Stomach (tissue), 9 donors: ENCODE measurements around the gene P2RX7. TPM values are rescaled to one million over a fixed set of nuclear protein-coding genes. Genes with fewer than 3 reads are reported as not detected.
A peak's percentile ranks its signal among the peaks of the same experiment; 100 is the strongest.

ENCODE experiments used
- DNase-seq, 2 donors: peaks; one replicate each; pipeline versions ENCODE4 v3.0.0 to v3.0.0-alpha.2; 2013 to 2019
- H3K27ac ChIP-seq, 5 donors: fragments of 200-600 bp in 4 of 5; sonication (generic) in 4 of 5; one replicate each; pipeline ENCODE4 v1.5.1; 2013 to 2019; ENCODE audit warnings: mild to moderate bottlenecking in 1 of 5, moderate library complexity in 1 of 5
- H3K27me3 ChIP-seq, 3 donors: fragments of 200-600 bp; sonication (generic); one replicate each; pipeline ENCODE4 v1.5.1; 2017 to 2019; ENCODE audit warnings: mixed run types in 1 of 3
- H3K36me3 ChIP-seq, 4 donors: fragments of 200-600 bp; sonication (generic); 1 replicate in 3 of 4; 2 replicates in 1 of 4; pipeline ENCODE4 v1.5.1; 2016 to 2019
- H3K4me1 ChIP-seq, 4 donors: fragments of 200-600 bp; sonication (generic); one replicate each; pipeline ENCODE4 v1.5.1; 2016 to 2019
- H3K4me3 ChIP-seq, 4 donors: fragments of 200-600 bp; sonication (generic) in 3 of 4; one replicate each; pipeline ENCODE4 v1.5.1; 2016 to 2019; ENCODE audit warnings: mild to moderate bottlenecking in 1 of 4
- H3K9me3 ChIP-seq, 4 donors: fragments of 200-600 bp; sonication (generic); one replicate each; pipeline ENCODE4 v1.5.1; 2016 to 2019
- EP300 ChIP-seq: sonication (generic); formaldehyde crosslinking; IDR thresholded peaks from one replicate; pipeline ENCODE4 v1.6.1; 2017; ENCODE audit warnings: antibody characterized with exemption
- POLR2A ChIP-seq, 4 donors: fragments of 450-650 bp; IDR thresholded peaks; one replicate each; pipeline ENCODE4 v1.6.1; 2016; ENCODE audit warnings: antibody characterized with exemption in 4 of 4, control low read depth in 2 of 4, mild to moderate bottlenecking in 1 of 4, moderate library complexity in 1 of 4
- POLR2AphosphoS5 ChIP-seq, 3 donors: sonication (generic); formaldehyde crosslinking; IDR thresholded peaks; one replicate each; pipeline ENCODE4 v1.6.1; 2016; ENCODE audit warnings: antibody characterized with exemption in 3 of 3
- WGBS, 5 donors: extraction: QIAGEN DNeasy Blood & Tissue Kit in 3 of 5; methylation state at CpG; one replicate each; pipeline versions ENCODE4 v1.1.5 to v1.1.7; 2013 to 2018; 5-methylcytosine and 5-hydroxymethylcytosine counted together
- intact Hi-C: fragments of 100-400 bp; cut with DNase I; formaldehyde crosslinking; loops from one replicate; pipeline ENCODE4 v1.15.1; 2023; ENCODE audit warnings: low total_unique reads
- polyA plus RNA-seq, 3 donors: library from polyadenylated mRNA; stranded (reverse); fragments of 200-250 nt; gene quantifications; one replicate each; pipeline ENCODE4 v1.2.3, GENCODE V29; 2013
- total RNA-seq, 5 donors: library from RNA; depleted of rRNA; stranded (reverse); fragments of >200 nt; gene quantifications; one replicate each; pipeline versions ENCODE4 v1.1.0 to v1.2.3, GENCODE V29; 2014 to 2016
- TF ChIP-seq, protein P1 (sequence below), 7 experiments: fragments of 450-650 bp in 4 of 7; fragments of 200-600 bp in 3 of 7; sonication (generic) in 3 of 7; IDR thresholded peaks; one replicate each; pipeline ENCODE4 v1.5.1; 2016 to 2019; ENCODE audit warnings: antibody characterized with exemption in 7 of 7, control low read depth in 2 of 7, mild to moderate bottlenecking in 1 of 7
- donor health status: healthy with polysubstance abuse.
- donor health status: Bipolar disorder and iron deficiency.
- donor health status: healthy.

The P2RX7 gene
- total and polyA plus RNA-seq, 8 donors = 0.31 to 2.2 (median 0.95) TPM; not detected in 2

DNA sequence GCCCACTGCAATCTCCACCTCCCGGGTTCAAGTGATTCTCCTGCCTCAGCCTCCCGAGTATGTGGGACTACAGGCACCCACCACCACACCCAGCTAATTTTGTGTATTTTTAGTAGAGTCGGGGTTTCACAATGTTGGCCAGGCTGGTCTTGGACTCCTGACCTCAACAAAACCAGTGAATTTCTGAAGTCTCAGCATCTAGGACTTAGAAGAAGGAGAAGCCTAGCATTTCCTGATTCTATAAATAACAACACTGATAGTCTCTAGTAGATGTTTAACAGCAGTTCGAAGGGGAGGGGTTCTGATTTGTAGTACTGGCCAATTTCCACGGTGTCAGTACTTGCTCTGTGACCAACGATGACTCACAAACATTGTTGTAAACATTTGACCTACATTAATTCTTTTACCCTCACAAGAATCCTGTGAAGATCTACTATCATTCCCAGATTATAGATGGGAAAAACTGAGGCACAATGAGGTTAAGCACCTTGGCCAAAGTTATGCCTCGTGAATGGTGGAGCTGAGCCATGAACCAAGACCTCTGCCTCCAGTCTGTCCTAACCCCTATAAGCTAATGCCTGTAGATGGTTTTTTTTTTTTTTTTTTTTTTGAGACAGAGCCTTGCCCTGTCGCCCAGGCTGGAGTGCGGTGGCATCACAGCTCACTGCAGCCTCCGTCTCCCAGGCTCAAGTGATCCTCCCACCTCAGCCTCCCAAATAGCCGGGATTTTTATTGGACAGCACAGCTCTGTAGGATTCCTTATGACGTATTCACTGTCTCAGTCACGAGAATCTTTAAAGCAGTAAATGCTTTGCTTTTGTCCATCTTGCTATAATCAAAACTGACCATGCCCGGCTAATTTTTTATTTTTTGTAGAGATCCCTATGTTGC, 82.4 kb downstream of the P2RX7 start:
- Histone ChIP-seq H3K27me3 (no peaks in the 10 kb centered on the region), H3K4me1 (peaks cover 57 to 78% (median 72%) of the 10 kb centered on the region in 4 donors), H3K27ac (peak overlapping the region; percentile 70 to 92 (median 83)), H3K36me3 (peaks cover 4 to 29% (median 26%) of the 10 kb centered on the region in 4 donors), H3K4me3 (no peak overlapping the region), H3K9me3 (no peaks in the 10 kb centered on the region)
- 48 to 54% (median 50%) methylated on average over 13 to 14 of the region's 14 CpGs for WGBS, 5 donors
- intact Hi-C loops = no loop called here
- peak in 1 of 3 donors; percentile 83 for TF ChIP-seq POLR2AphosphoS5 (IDR thresholded peaks at IDR 0.05)
- TF ChIP-seq EP300 = no peak
- TF ChIP-seq POLR2A (IDR thresholded peaks at IDR 0.05) = no peak
- TF ChIP-seq, protein P1, sequence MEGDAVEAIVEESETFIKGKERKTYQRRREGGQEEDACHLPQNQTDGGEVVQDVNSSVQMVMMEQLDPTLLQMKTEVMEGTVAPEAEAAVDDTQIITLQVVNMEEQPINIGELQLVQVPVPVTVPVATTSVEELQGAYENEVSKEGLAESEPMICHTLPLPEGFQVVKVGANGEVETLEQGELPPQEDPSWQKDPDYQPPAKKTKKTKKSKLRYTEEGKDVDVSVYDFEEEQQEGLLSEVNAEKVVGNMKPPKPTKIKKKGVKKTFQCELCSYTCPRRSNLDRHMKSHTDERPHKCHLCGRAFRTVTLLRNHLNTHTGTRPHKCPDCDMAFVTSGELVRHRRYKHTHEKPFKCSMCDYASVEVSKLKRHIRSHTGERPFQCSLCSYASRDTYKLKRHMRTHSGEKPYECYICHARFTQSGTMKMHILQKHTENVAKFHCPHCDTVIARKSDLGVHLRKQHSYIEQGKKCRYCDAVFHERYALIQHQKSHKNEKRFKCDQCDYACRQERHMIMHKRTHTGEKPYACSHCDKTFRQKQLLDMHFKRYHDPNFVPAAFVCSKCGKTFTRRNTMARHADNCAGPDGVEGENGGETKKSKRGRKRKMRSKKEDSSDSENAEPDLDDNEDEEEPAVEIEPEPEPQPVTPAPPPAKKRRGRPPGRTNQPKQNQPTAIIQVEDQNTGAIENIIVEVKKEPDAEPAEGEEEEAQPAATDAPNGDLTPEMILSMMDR (IDR thresholded peaks at IDR 0.05) = no peak
- DNase-seq = peak; percentile 59 to 83

DNA sequence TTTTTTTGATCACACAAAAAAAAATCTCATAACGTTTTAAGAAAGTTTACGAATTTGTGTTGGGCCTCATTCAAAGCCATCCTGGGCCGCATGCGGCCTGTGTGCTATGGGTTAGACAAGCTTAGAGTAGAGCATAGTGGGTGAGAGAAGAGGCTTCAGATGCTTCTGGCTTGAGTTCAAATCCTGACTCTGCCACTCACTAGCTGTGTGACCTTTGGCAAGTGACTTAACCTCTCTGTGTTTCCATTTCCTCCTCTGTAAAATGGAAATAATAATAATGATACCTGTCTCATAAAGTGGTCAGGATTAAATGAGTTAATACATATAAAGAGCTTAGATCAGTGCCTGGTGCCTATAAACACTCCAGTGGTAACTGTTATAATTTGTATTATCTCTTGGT, 83.4 kb downstream of the P2RX7 start:
- no peaks in the 10 kb centered on the region for H3K9me3 ChIP-seq
- no peak for DNase-seq
- peak overlapping the region in 3 of 5 donors; percentile 70 to 90 (median 81) for H3K27ac ChIP-seq
- H3K4me3 ChIP-seq = no peak overlapping the region
- intact Hi-C loops = no loop called here
- peaks cover 50 to 69% (median 64%) of the 10 kb centered on the region in 4 donors for H3K4me1 ChIP-seq
- H3K27me3 ChIP-seq = no peaks in the 10 kb centered on the region
- WGBS, 5 donors = 88 to 95% (median 90%) methylated on average over 4 of the region's 4 CpGs
- TF ChIP-seq POLR2A (IDR thresholded peaks at IDR 0.05) = no peak
- TF ChIP-seq, protein P1 (IDR thresholded peaks at IDR 0.05) = no peak
- TF ChIP-seq POLR2AphosphoS5 (IDR thresholded peaks at IDR 0.05) = no peak
- no peak for TF ChIP-seq EP300
- H3K36me3 ChIP-seq = peaks cover 4 to 38% (median 35%) of the 10 kb centered on the region in 4 donors

DNA sequence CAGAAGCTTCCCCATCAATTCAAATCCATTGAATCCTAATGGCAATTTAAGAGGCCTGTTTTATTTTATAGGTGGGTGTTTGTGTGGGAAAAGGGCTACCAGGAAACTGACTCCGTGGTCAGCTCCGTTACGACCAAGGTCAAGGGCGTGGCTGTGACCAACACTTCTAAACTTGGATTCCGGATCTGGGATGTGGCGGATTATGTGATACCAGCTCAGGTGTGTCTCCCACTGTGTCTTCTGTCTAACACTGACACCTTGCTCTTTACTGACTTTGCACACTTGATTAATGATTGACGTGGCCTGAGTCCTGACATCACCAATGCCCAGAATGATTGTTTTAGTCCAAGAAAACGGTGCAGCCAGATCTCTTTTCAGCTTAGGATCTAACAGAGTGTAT, 84.4 kb downstream of the P2RX7 start:
- peaks cover 4 to 46% (median 45%) of the 10 kb centered on the region in 4 donors for H3K36me3 ChIP-seq
- intact Hi-C loops = no loop called here
- no peak for DNase-seq
- TF ChIP-seq POLR2A (IDR thresholded peaks at IDR 0.05) = no peak
- TF ChIP-seq, protein P1 (IDR thresholded peaks at IDR 0.05) = no peak
- no peak for TF ChIP-seq POLR2AphosphoS5 (IDR thresholded peaks at IDR 0.05)
- H3K9me3 ChIP-seq = no peaks in the 10 kb centered on the region
- H3K27me3 ChIP-seq = no peaks in the 10 kb centered on the region
- peak overlapping the region; percentile 59 to 90 (median 71) for H3K27ac ChIP-seq
- WGBS, 5 donors = 33 to 72% (median 46%) methylated on average over 8 of the region's 8 CpGs
- H3K4me3 ChIP-seq = no peak overlapping the region
- peaks cover 46 to 62% (median 54%) of the 10 kb centered on the region in 4 donors for H3K4me1 ChIP-seq

DNA sequence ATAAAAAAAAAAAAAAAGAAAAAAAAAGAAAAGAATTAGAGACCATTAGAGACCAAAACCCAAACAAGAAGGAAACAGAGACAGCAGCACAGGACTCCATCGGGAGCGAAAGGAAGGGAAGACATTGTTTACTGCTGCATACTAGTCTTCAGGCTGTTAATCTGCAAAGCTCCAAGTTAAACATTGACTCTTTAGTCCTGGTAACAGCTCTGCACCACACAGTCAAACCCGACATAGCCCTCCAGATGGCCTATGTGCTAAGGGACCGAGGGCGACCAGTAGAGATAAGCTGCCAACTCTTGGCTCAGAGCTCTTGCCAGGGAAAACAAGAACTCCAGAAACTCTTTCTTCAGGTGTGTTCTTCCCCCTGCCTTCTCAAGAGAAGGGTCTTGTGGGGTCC, 85.1 kb downstream of the P2RX7 start:
- TF ChIP-seq, protein P1 (IDR thresholded peaks at IDR 0.05) = no peak
- TF ChIP-seq POLR2AphosphoS5 (IDR thresholded peaks at IDR 0.05) = peak in 2 of 3 donors; percentile 20 to 64
- whole genome bisulfite sequencing, 5 donors = 22 to 72% (median 55%) methylated on average over 5 of the region's 5 CpGs
- H3K4me3 ChIP-seq = no peak overlapping the region
- peaks cover 4 to 52% (median 51%) of the 10 kb centered on the region in 4 donors for H3K36me3 ChIP-seq
- H3K4me1 ChIP-seq = peaks cover 46 to 62% (median 54%) of the 10 kb centered on the region in 4 donors
- peak in 1 of 2 donors; percentile 75 for DNase-seq
- H3K27me3 ChIP-seq = no peaks in the 10 kb centered on the region
- intact Hi-C loops = no loop called here
- no peaks in the 10 kb centered on the region for H3K9me3 ChIP-seq
- peak overlapping the region; percentile 59 to 90 (median 71) for H3K27ac ChIP-seq
